T47D (cell line): ENCODE data around the gene PLXND1.

Source experiments
- DNase-seq, 2 experiments: peaks; one replicate each; pipeline versions ENCODE4 v3.0.0 to v3.0.0-alpha.2; 2011 to 2012; ENCODE audit warnings: low read depth in 1 of 2, low spot score in 1 of 2
- JUND ChIP-seq: IDR thresholded peaks from 2 replicates; pipeline ENCODE4 v1.6.1; 2012; ENCODE audit warnings: low read depth
- in situ Hi-C: cut with HindIII; loops from 2 replicates; pipeline ENCODE4 v1.10.0; 2016; ENCODE audit warnings: low sequenced_read_pairs, low pct_unique_long_range_greater_than_20kb

Gene PLXND1

DNA sequence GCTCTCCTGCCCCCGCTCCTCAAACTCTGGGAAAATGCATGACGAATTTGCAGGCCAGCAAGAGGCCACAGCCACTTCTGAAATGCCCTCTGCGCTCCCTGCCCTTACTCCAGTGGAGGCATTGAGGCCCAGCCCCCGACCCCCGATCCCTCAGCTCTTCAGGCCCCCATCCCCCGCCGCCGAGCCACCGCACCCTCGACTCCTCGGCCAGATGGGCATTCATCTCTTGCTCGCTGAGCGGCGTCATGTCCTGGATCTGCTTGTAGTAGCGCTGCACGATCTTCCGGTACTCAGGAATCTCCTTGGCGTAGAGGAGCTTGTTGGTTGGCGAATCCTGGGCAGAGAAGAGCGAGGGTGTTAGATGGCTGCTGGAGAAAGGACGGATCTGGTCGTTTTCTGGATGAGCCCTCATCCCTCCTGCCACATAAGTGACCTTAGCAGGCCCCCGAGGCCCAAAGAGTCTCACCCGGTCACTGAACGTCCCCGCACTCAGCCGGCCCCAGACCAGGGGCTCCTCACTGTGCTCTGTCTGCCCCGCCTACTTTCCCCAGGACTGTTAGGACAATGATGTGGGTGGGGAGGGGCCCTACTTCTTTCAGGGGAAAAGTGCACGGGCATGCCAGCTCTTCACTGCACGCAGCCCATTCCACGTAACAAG is 49.5 kb downstream of the PLXND1 start:
- in situ Hi-C loops = no loop called here
- TF ChIP-seq JUND = no peak
- no peak for DNase-seq

DNA sequence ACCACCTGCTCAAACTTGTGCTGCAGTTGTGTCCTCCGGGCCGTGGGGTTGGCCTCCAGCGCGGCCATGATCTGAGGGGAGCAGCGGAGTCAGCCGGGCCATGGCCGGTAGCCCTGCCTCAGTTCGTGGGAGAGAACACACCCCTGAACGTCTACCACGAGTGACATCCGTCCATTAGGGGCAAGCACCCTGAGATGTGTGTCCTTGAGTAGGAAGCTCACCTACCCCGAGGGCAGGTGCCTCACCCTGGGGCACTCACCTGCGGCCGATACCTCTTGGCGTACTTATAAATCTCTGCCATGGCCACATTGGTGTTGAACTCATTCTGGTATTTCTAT is 50.1 kb downstream of the PLXND1 start:
- in situ Hi-C loops = no loop called here
- no peak for TF ChIP-seq JUND
- DNase-seq = no peak

DNA sequence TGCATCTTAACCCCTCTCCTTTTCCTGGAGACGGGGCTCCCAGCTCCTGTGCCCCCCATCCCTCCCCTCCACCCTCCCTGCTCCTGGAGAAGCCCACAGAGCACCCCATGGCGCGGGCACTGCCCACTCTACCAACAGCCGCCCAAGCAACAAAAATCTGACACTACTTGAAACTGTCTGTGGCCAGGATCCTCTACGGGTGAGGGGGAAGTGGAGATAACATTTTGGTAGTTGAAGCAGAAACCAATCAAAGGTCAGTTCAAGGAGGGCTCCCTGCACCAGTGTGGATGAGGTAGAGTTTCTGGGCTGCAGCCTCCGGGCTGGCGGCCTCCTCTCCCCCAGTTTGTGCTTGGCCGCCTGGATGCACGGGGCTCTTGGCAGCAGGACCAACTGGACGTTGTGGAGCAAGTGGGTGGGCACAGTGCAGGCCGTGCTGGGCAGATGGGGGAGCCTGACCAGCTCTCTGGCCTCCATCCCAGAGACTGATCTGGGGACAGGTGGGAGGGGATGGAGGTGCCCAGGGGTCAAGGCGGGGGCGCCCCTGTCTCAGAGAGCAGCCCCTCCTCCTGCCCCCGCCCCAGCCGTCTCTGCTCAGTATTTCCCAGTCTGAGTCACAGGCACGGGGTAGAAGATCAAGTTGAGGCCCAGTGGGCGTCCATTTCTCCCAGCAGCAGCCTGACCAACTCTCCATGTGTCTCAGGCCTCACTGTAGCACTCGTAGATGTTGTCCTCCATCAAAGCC is 50.7 kb downstream of the PLXND1 start:
- DNase-seq = no peak
- in situ Hi-C loops = no loop called here
- TF ChIP-seq JUND = no peak

- no peak for TF ChIP-seq JUND
- DNase-seq = no peak
- in situ Hi-C loops = no loop called here
These were observed 51.3 kb downstream of the PLXND1 start for GRCh38 chr3:129555153-129555550.

DNA sequence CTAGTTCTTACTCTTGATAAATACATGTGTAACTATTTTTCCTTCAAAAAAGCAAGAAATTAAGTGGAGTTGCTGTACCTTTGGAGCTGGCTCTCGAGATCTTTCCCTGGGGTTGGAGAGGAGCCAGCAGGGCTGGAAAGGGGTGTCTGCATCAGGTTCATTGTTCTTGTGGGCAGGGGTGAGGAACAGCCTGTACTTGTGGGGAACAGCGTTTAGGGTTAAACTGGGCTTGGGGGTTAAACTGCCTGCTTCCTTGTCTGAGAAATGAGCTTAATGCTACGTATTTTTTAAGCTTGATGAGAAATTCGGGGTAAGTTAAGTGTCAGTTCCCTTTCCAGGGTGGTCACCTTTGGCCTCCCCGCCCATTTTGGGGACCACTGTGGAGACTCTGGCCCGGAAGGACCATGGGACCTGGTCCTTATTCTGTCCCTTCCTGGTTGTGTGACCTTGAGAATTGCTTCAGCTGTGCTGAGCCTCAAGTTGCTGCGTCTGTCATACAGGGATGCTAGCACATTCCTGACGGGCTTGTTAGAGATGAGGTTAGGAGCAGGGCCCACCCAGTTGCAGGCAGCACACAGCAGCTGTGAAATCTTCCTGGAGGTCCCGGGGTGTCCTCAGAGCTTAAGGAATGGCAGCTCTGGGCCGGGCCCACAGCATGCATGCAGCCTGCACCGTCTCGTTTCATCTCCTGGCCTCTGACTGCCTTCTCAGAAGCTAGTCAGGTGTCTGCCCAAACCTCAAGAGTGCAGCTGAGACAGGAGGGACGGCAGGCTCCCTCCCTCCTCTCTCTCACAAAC is 51.9 kb downstream of the PLXND1 start:
- no peak for TF ChIP-seq JUND
- DNase-seq = no peak
- in situ Hi-C loops = no loop called here

GRCh38 chr3:129553719-129554118 is 52.8 kb downstream of the PLXND1 start:
- no peak for TF ChIP-seq JUND
- no peak for DNase-seq
- in situ Hi-C loops = no loop called here

GRCh38 chr3:129553171-129553570 is 53.3 kb downstream of the PLXND1 start:
- no peak for TF ChIP-seq JUND
- no peak for DNase-seq
- in situ Hi-C loops = no loop called here

GRCh38 chr3:129552287-129553050 is 54.0 kb downstream of the PLXND1 start:
- no peak for TF ChIP-seq JUND
- DNase-seq = peak in 1 of 2 experiments; percentile 51
- in situ Hi-C loops = no loop called here

- DNase-seq = no peak
- no peak for TF ChIP-seq JUND
- in situ Hi-C loops = no loop called here
These were observed 56.7 kb downstream of the PLXND1 start for GRCh38 chr3:129549805-129550204.

DNA sequence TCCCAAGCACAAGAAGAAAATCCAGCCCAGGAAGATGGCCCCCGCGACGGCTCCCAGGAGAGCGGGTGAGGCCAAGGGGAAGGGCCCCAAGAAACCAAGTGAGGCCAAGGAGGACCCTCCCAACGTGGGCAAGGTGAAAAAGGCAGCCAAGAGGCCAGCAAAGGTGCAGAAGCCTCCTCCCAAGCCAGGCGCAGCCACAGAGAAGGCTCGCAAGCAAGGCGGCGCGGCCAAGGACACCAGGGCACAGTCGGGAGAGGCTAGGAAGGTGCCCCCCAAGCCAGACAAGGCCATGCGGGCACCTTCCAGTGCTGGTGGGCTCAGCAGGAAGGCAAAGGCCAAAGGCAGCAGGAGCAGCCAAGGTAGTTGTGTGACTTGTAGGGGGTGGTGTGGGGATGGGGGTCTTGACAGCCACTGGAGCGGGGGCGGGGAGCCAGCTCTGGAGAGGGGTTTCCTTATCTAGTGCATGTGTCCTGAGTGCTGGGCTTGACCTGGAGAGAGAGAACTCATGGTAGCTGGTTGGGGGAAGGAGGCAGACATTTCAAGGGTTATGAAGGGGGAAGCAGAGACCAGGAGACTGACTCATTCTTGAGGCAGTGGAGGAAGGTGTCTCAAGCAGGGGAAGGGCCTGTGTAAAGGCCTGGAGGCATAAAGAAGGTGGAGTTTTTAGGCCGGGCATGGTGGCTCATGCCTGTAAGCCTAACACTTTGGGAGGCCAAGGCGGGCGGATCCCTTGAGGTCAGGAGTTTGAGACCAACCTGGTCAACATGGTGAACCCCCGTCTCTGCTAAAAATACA is 57.3 kb downstream of the PLXND1 start:
- no peak for DNase-seq
- in situ Hi-C loops = no loop called here
- no peak for TF ChIP-seq JUND

- no peak for DNase-seq
- in situ Hi-C loops = no loop called here
- no peak for TF ChIP-seq JUND
These were observed 58.1 kb downstream of the PLXND1 start for GRCh38 chr3:129548104-129548965.
